Daoy (cell line): ENCODE measurements around the gene PRX. TPM values are rescaled to one million over a fixed set of nuclear protein-coding genes. Genes with fewer than 3 reads are reported as not detected.
A peak's percentile ranks its signal among the peaks of the same experiment; 100 is the strongest.

Source experiments
- DNase-seq: peaks from one replicate; pipeline ENCODE4 v3.0.0-alpha.2; 2015; ENCODE audit warnings: low read depth
- total RNA-seq: library from RNA; depleted of rRNA; stranded (reverse); fragments of >200 nt; shearing (Covaris generic); gene quantifications from 2 replicates; pipeline ENCODE4 v1.2.3, GENCODE V29; 2014; rRNA removed

The PRX gene
- total RNA-seq, 1 experiment from 2014 or later, result 1.6 TPM

- DNase-seq, result no peak
Measured at GRCh38 chr19:40366697-40367561, 46.2 kb downstream of the PRX start.

GRCh38 chr19:40365613-40366401 is 47.4 kb downstream of the PRX start:
- DNase-seq, result no peak

GRCh38 chr19:40365010-40365409 is 48.2 kb downstream of the PRX start:
- DNase-seq, result no peak

GRCh38 chr19:40363069-40363468 is 50.1 kb downstream of the PRX start:
- no peak for DNase-seq

- no peak for DNase-seq
Measured at GRCh38 chr19:40362160-40362559, 51.0 kb downstream of the PRX start.

- DNase-seq, result no peak
Measured at GRCh38 chr19:40360708-40361241, 52.4 kb downstream of the PRX start.

GRCh38 chr19:40360020-40360707 is 53.0 kb downstream of the PRX start:
- no peak for DNase-seq

- no peak for DNase-seq
Measured at GRCh38 chr19:40358773-40359172, 54.4 kb downstream of the PRX start.

GRCh38 chr19:40357640-40358039 is 55.5 kb downstream of the PRX start:
- peak; percentile 43 for DNase-seq

- DNase-seq, result peak; percentile 42
Measured at GRCh38 chr19:40356681-40357595, 56.2 kb downstream of the PRX start.

GRCh38 chr19:40355975-40356680 is 57.0 kb downstream of the PRX start:
- DNase-seq, result no peak

- peak; percentile 42 for DNase-seq
Measured at GRCh38 chr19:40348961-40349507, 64.1 kb downstream of the PRX start.

GRCh38 chr19:40348125-40348913 is 64.9 kb downstream of the PRX start, which contains the start of the genes C19orf47 and PLD3:
Gene C19orf47 (minus strand): TSS chr19:40348397. CDS start chr19:40341857, 6,540 bp downstream.
Gene PLD3 (plus strand): TSS chr19:40348695. CDS start chr19:40366484, 17,789 bp downstream.
- DNase-seq, result peak; percentile 100

- DNase-seq, result no peak
Measured at GRCh38 chr19:40344422-40344821, 68.8 kb downstream of the PRX start.

Other genes starting within 250 kb of the PRX start
- gene MAP3K10, start 222.0 kb downstream of the PRX start, total RNA-seq, result 10.0 and 10.9 TPM in 2 replicates
- gene TTC9B, start 195.0 kb downstream of the PRX start, total RNA-seq, result not detected in 2 replicates
- gene CCNP, start 186.7 kb downstream of the PRX start, total RNA-seq, result 0.39 TPM in 1 of 2 replicates, not detected in the other
- 83.6 and 84.5 TPM in 2 replicates for gene AKT2, start 128.0 kb downstream of the PRX start, total RNA-seq
- 5.7 and 22.4 TPM in 2 replicates for gene C19orf47, start 65.0 kb downstream of the PRX start, total RNA-seq
- 118 and 121 TPM in 2 replicates for gene PLD3, start 64.7 kb downstream of the PRX start, total RNA-seq
- gene HIPK4, start 23.2 kb downstream of the PRX start, total RNA-seq, result under 0.01 TPM in 1 of 2 replicates, not detected in the other
- 21.1 and 29.2 TPM in 2 replicates for gene SERTAD1, start 12.6 kb upstream of the PRX start, total RNA-seq
- gene SERTAD3, start 31.0 kb upstream of the PRX start, total RNA-seq, result 13.8 and 16.8 TPM in 2 replicates
- gene BLVRB, start 52.4 kb upstream of the PRX start, total RNA-seq, result 49.4 and 52.4 TPM in 2 replicates
- 0.15 and 1.5 TPM in 2 replicates for gene SPTBN4, start 53.6 kb upstream of the PRX start, total RNA-seq
- gene SHKBP1, start 163.5 kb upstream of the PRX start, total RNA-seq, result 40.6 and 134 TPM in 2 replicates
- gene LTBP4, start 188.0 kb upstream of the PRX start, total RNA-seq, result 16.4 and 26.0 TPM in 2 replicates